ENCODE data around the gene SLC2A13. TPM values are rescaled to one million over a fixed set of nuclear protein-coding genes. Genes with fewer than 3 reads are reported as not detected.

SLC2A13 gene
- total RNA-seq, 1 experiment from 2014 or later, result 7.0 TPM

DNA sequence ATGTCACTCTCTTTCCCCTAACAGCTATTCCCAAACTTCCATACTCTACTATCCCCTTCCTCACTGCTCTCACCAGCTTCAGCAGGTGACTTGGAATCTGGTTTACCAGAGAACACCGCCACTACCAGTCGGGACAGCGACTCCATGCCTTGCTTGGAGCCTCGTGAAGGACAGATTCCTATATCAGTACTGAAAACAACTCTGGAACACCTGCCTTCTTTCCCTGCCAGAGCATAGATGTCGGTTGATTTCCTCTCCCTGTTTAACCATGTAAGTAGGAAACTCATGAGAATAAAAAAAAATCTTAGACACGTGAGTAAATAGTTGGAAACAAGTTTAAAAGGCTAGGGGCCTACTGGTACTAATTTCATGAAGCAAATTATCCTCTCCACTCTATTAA lies 266.8 kb downstream of the SLC2A13 start:
- Histone ChIP-seq H4K8ac (replicated peaks; ENCODE audit: insufficient read length, low read depth, low read length) (no peak overlapping the region), H2AFZ (ENCODE audit: low read length) (no peak overlapping the region), H2BK15ac (ENCODE audit: low read depth, low read length) (no peak overlapping the region), H3K14ac (ENCODE audit: insufficient read depth, low read length) (no peak overlapping the region), H3K27me3 (ENCODE audit: insufficient read depth, low read length) (no peaks in the 10 kb centered on the region), H2BK120ac (ENCODE audit: low read depth, low read length, poor library complexity, severe bottlenecking) (no peak overlapping the region), H3T11ph (ENCODE audit: low read length) (no peak overlapping the region), H3K4ac (ENCODE audit: low read depth, low read length) (no peak overlapping the region), H3K9ac (ENCODE audit: extremely low read depth, insufficient read length, low read length) (no peak overlapping the region), H3K56ac (ENCODE audit: insufficient read length, low read depth, low read length) (no peak overlapping the region), H3K4me1 (ENCODE audit: insufficient read depth, low read length) (no peaks in the 10 kb centered on the region), H3K79me1 (ENCODE audit: insufficient read depth, low read depth, low read length, poor library complexity, severe bottlenecking) (no peaks in the 10 kb centered on the region), H2AK5ac (ENCODE audit: insufficient read length, low read length) (no peak overlapping the region), H3K79me2 (ENCODE audit: insufficient read depth, low read length) (no peaks in the 10 kb centered on the region), H3K18ac (ENCODE audit: insufficient read length, low read depth, low read length) (no peak overlapping the region), H3K9me3 (ENCODE audit: control insufficient read depth, low read depth, low read length) (no peaks in the 10 kb centered on the region), H3K4me2 (ENCODE audit: insufficient read depth, insufficient read length, low read length) (no peak overlapping the region), H3K27ac (ENCODE audit: insufficient read length, low read depth, low read length) (no peak overlapping the region), H2BK20ac (ENCODE audit: low read depth, low read length, poor library complexity, severe bottlenecking) (no peak overlapping the region), H3K23me2 (ENCODE audit: insufficient read length, low read depth, low read length, poor library complexity, severe bottlenecking) (no peaks in the 10 kb centered on the region), H4K5ac (ENCODE audit: insufficient read length, low read depth, low read length) (no peak overlapping the region), H2BK12ac (ENCODE audit: insufficient read length, low read depth, low read length) (no peak overlapping the region), H4K20me1 (ENCODE audit: control insufficient read depth, insufficient read depth, insufficient read length) (no peaks in the 10 kb centered on the region), H2BK5ac (ENCODE audit: insufficient read length, low read length) (no peak overlapping the region), H4K91ac (ENCODE audit: insufficient read length, low read depth, low read length) (no peak overlapping the region), H3K23ac (ENCODE audit: insufficient read length, low read depth, low read length) (no peak overlapping the region)
- TF ChIP-seq, protein P1, sequence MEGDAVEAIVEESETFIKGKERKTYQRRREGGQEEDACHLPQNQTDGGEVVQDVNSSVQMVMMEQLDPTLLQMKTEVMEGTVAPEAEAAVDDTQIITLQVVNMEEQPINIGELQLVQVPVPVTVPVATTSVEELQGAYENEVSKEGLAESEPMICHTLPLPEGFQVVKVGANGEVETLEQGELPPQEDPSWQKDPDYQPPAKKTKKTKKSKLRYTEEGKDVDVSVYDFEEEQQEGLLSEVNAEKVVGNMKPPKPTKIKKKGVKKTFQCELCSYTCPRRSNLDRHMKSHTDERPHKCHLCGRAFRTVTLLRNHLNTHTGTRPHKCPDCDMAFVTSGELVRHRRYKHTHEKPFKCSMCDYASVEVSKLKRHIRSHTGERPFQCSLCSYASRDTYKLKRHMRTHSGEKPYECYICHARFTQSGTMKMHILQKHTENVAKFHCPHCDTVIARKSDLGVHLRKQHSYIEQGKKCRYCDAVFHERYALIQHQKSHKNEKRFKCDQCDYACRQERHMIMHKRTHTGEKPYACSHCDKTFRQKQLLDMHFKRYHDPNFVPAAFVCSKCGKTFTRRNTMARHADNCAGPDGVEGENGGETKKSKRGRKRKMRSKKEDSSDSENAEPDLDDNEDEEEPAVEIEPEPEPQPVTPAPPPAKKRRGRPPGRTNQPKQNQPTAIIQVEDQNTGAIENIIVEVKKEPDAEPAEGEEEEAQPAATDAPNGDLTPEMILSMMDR (conservative IDR thresholded peaks at IDR 0.05), result no peak
- Mint-ChIP-seq H3K27me3 (ENCODE audit: low read depth) (no peaks in the 10 kb centered on the region), H3K9me3 (no peaks in the 10 kb centered on the region), H3K4me3 (no peak overlapping the region), H3K36me3 (ENCODE audit: insufficient read depth in 1 of 3, low read depth in 3 of 3) (no peaks in the 10 kb centered on the region), H3K27ac (no peak overlapping the region), H3K4me1 (no peaks in the 10 kb centered on the region)
- WGBS (ENCODE audit: extremely low coverage, insufficient read length, low lambda C conversion rate), result no CpG with 5 or more reads among the region's 6 CpGs
- DNase-seq, result no peak
